ENCODE results near the gene PRPF31.
A peak's percentile ranks its signal among the peaks of the same experiment; 100 is the strongest.
"Not testable (repeated sequence)": the region's sequence is repeated elsewhere in the genome, so short reads cannot be mapped to it uniquely, and the experiment has no call there.

PRPF31 gene, protein sequence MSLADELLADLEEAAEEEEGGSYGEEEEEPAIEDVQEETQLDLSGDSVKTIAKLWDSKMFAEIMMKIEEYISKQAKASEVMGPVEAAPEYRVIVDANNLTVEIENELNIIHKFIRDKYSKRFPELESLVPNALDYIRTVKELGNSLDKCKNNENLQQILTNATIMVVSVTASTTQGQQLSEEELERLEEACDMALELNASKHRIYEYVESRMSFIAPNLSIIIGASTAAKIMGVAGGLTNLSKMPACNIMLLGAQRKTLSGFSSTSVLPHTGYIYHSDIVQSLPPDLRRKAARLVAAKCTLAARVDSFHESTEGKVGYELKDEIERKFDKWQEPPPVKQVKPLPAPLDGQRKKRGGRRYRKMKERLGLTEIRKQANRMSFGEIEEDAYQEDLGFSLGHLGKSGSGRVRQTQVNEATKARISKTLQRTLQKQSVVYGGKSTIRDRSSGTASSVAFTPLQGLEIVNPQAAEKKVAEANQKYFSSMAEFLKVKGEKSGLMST

DNA sequence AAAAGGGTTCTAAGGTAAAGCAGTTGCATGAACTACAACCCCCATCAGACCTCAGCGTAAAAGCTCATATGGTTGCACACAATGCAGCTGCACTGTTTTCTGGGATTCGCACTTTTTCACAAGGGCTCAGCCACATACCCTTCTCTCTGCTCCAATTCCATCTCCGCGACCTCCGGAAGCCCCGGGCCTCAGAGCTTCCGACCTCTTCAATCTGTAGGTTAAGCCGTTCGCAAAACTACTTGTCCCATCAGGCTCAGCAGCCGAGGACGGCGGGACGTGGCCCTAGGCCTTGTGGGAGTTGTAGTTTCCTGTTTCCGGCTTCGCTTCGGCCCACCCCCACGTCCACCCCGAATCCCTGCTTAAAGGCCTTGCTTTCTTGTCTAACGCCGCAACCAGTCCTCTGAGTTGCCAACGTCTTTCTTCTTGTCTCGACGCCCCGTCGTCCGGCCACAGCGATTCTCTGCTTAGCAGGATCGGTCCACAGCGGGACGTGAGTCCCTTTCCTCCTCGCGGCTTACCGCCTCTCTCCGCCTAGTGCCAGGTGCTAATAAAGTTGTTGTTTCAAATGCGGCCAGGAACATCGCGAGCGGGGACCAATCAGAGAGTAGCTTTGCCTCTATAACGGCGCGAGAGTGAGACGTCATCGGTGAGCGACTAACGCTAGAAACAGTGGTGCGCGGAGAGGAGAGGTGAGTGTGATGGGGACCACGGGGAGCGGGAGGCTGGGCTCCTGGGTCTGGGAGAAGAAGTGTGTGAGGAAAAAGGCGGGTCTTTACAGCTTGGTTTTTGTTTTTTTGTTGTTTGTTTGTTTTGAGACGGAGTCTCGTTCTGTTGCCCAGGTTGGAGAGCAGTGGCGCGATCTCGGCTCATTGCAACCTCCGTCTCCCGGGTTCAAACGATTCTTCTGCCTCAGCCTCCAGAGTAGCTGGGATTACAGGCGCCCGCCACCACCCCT, at the start of gene PRPF31, which contains the start of gene TFPT:
Gene PRPF31 (plus strand): TSS at position 646 of the 955 bp plus-strand sequence. CDS start 2,525 bp downstream, outside the sequence.
Gene TFPT (minus strand): TSS at position 549 of the 955 bp plus-strand sequence. CDS start 388 bp downstream, at position 161.
- DNase-seq = peak; percentile 98

DNA sequence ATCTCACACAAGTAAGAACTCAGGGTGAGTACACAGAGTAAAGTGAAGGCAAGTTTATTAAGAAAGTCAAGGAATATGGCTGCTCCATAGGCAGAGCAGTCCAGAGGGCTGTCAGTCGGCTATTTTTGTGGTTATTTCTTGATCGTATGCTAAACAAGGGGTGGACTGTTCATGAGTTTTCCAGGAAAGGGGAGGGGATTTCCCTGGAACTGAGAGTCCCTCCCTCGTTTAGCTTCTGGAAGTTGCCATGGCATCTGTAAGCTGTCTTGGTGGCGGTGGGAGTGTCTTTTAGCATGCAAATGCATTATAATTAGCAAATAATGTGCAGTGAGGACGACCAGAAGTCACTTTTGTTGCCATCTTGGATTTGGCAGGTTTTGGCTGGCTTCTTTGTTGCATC, 46.1 kb upstream of the PRPF31 start:
- DNase-seq = no peak

DNA sequence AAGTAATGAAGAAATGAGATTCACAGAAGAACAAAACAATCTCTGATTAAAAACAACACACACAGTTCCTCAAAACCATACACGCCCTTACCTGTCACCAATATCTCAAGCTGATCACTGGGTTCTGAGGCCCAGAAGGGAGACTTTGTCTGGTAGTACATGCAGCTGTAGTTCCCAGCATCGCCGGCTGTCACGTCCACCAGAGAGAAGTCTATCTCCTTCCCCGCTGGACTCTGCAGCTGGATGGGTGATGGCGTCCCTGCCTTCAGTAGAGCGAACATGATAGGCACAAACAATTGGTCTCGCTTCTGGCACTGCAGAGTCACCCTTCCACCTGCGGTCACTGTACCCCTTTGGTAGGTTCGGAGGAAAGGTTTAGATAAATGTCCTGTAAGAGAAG, 41.7 kb upstream of the PRPF31 start:
- DNase-seq = no peak

DNA sequence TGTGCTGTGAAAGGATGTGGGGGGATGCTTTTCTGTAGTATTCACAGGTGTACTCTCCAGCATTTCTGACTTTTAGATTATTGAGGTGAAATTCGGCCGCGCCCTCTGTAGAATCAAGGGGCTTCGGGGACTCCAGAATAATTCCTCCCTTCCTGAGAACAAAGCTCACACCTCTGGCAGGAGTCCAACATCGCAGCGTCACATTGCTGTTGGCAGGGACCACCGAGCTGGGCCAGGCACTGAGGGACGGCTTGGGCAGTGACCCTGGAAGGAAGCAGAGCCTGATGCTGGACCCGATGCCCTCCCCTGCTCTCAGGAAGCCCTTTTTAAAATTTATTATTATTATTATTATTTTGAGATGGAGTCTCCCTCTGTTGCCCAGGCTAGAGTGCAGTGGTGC, 40.7 kb upstream of the PRPF31 start:
- no peak for DNase-seq

DNA sequence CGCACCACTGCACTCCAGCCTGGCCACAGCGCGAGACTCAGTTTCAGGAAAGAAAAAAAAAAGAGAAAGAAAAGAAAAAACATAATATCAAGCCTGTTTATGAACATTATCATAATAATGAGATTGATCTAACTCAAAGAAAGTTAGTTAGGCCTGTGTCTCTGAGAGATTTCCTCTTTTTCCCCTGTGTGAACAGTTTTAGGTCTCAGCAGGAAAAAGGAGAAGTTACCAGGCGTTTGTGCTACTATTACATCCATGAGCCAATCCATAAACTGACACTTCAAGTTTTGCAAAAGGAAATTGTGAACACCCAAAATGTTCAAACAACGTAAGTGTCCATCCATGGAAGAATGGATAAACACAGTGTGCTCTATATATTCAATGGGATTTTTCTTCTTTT, 38.2 kb upstream of the PRPF31 start:
- no peak for DNase-seq

DNA sequence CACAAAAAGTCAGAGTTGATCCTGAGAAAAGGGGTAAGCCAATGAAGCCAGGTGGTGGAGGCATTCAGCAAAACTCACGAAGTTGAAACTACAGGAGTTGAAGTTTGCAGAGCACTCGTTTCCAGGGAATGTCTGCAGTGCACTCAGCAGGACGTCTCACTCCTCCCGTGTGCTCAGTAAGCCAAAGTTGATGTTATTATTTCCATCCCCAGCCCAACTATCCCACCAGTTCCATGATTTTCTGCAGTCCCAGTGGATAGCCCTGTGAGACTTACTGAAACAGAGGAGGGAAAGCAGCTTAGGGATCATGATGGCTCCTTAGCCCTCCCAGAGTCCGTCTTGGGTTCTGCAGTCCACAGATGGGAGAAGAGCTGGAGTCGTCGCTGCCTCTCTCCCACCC, 34.5 kb upstream of the PRPF31 start, which contains the start of gene TARM1:
Gene TARM1 (minus strand): TSS at position 334 of the 400 bp plus-strand sequence. CDS start 25 bp downstream, at position 309.
- DNase-seq = no peak

DNA sequence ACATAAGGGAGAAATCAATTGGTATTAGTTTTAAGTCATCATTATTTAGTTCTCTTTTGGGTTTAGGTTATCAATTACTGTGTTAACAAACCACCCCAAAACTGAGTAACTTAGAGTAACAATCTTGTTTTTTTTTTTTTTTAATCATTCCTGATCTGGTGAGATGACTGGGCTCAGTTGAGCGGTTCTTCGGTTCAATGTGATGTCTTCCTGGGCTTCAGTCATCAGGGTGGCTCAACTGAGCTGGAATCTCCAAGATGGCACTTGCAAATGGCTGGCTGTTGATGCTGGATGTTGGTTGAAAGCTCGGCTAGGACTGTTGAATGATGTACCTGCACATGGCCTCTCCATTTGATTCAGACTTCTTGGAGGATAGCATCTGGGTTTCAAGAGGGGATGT, 31.1 kb upstream of the PRPF31 start:
- no peak for DNase-seq

DNA sequence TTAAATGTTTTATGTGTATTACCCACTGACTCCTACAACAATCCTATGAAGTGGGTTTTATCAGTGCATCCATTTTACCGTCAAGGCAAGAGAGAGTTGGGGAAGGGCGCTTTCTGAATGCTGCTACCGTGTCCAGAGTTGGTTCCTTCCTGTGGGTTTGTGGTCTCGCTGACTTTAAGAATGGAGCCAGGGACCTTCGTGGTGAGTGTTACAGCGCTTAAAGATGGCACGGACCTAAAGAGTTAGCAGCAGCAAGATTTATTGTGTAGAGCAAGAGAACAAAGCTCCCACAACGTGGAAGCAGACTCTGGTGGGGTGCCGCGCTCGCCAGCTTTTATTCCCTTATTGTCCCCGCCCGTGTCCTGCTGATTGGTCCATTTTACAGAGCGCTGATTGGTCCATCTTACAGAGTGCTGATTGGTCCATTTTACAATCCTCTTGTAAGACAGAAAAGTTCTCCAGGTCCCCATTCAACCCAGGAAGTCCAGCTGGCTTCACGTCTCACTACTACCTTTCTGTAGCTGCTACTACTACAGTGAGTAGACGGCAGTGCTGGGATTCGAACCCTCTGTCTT, 21.0 kb upstream of the PRPF31 start:
- DNase-seq = no peak

DNA sequence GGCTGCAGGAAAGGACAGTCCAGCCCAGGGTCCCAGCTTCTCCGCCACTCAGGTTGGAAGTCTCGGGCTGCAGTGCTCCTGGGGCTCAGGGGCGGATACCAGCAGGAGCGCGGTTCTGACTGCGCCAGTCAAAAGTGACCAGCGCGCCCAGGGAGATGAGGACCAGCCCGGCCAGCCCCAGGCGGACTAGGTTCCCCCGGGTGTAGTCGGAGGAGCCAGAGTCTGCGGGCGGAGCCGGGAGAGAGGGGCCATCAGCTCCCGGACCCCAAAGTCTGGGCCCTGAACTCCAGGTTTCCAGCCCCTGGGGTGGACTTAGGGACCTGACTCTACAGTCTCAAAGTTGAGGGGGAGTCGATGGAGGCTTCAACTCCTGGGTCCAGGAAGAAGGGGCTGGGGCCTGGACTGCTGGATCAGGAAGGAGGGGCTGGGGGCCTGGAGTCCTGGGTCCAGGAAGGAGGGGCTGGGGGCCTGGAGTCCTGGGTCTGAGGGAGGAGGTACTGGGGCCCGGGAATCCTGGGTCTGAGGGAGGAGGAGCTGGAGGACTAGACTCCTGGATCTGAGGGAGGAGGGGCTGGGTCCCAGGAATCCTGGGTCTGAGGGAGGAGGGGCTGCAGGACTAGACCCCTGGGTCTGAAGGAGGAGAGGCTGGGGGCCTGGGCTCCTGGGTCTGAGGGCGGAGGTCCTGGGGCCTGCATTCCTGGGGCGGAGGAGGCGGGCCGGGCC, 20.3 kb upstream of the PRPF31 start:
- no peak for DNase-seq

DNA sequence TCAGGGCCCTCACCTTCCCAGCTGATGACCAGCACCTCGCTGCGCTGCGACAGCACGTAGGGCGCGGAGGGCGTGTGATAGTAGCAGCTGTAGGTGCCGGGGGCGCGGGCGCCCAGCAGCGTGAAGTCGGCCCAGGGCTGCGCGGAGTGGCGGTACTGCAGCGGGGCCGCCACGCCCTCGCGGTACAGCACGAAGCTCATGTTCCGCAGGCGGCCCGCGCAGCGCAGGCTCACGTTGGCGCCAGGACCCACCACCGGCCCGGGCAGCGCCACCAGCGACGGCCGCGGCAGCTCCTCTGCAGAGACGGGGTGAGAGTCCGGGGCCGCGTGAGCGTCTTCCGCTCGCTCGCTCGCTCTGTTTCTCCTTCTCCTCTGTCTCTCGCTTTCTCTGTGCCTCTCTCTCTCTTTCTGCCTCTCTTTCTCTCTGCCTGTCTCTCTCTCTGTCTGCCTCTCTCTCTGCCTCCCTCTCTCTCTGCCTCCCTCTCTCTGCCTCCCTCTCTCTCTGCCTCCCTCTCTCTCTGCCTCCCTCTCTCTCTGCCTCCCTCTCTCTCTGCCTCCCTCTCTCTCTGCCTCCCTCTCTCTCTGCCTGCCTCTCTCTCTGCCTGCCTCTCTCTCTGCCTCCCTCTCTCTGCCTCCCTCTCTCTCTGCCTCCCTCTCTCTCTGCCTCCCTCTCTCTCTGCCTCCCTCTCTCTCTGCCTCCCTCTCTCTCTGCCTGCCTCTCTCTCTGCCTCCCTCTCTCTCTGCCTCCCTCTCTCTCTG, 19.5 kb upstream of the PRPF31 start:
- DNase-seq = peak; percentile 29

DNA sequence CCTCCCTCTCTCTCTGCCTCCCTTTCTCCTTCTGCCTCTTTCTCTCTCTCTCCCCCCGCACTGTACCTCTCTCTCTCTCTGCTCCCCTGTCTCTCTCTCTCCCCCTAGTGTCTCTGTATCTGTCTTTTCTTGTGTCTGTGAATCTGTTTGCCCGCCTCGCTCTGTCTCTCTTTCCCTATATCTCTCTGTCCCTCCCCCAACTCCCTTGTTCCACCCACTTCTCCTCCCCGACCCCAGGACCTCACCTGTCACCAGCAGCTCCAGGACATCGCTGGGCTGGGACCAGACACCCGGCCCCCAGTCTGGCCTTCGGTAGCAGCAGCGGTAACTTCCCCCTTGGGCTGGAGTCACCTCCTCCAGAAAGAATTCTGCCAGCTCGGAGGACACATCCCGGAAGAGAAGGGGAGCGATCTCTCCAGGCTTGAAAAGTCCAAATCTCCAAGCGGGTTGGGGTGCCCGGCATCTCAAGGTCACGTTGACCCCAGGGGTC, 18.9 kb upstream of the PRPF31 start:
- DNase-seq = peak; percentile 59

DNA sequence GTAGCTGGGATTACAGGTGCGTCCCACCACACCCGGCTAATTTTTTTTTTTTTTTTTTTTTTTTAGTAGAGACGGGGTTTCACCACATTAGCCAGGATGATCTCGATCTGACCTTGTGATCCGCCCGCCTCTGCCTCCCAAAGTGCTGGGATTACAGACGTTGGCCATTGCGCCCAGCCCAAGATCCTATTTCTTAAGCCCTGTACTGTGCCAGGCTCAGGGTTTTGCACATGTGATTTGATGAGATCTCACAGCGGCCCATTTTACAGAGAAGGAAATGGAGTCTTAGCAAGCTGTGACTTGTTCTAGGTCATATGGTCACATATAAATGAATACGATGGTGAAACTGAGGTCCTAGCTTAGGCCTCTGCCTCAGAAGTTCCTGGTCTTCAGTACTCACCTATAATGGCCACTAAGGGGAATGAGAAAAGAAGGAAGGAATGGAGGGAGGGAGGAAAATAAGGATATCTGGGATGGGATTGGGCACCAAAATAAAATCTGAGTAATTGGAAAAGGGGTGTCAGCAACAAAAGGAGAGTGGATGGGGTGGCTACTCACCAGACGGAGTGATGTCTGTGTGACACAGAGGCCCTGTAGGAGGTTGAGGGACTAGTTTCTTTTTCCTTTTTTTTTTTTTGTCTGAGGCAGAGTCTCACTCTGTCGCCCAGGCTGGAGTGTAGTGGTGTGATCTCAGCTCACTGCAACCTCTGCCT, 16.2 kb upstream of the PRPF31 start:
- no peak for DNase-seq

DNA sequence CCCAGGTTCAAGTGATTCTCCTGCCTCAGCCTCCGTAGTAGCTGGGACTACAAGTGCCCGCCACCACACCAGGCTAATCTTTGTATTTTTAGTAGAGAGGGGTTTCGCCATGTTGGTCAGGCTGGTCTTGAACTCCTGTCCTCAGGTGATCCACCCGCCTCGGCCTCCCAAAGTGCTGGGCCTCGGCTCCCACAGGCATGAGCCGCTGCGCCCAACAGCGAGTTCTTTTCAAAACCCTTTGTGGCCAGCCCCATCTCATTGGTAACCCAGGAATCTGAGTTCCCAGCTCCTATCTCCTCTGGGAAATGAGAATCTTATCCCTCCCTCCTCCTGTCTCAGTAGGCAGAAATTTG, 15.7 kb upstream of the PRPF31 start:
- DNase-seq = not testable (repeated sequence)

DNA sequence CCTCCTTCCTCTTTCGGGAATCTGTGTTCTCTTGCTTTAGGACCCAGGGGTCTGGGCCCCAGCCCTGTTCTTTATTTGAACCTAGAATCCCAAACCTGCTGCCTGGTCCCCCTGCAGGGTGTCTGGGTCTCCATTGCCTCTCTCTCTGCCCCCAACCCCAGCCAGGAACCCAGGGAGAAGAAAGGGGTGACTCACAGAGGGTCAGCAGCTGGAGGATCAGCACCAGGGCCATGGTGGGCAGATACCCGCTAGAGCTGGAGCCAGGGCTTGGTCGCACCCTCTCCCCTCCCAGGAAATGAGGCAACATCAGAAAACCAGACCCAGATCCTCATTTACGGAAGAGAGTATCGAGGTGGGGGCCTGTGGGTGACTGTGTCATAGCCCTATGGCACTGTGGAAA, 15.0 kb upstream of the PRPF31 start, which contains the start of gene OSCAR:
Gene OSCAR (minus strand): TSS at position 243 of the 400 bp plus-strand sequence. CDS start 11 bp downstream, at position 232.
- no peak for DNase-seq

DNA sequence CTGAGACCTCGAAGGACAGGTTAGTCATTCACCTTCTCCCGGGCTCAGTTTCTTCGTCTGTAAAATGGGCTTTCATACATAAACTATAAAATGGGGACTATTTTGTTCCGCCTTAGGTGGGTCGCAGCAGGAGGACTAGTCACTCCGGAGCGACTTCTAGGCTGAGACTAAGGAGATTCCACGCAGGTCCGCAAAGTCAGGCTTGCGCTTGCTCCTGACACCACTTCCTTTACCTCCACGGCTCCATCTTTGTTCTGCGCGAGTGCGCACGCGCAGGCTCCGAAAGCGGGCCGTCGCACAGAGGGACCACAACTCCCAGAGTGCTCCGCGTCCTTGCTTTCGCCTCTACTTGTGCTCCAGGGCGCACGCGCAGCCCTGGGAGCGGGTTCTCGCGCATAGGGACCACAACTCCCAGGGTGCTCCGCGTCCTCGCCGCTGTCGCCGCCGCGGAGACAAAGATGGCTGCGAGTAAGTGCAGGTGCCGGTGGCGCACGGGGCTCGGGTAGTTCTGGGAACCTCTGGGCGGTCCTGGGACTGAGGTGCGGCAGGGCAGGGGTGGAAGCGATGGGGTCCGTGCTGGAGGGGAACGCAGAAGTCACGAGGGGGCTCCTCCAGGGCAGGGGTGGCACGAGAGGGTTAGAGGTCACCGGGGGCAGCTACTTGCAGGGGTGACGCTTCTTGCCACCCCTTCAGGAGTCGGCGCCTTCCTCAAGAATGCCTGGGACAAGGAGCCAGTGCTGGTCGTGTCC, 13.0 kb upstream of the PRPF31 start, which contains the start of gene NDUFA3:
Gene NDUFA3 (plus strand): TSS at position 435 of the 749 bp plus-strand sequence. CDS start 24 bp downstream, at position 459.
- DNase-seq = peak; percentile 99

DNA sequence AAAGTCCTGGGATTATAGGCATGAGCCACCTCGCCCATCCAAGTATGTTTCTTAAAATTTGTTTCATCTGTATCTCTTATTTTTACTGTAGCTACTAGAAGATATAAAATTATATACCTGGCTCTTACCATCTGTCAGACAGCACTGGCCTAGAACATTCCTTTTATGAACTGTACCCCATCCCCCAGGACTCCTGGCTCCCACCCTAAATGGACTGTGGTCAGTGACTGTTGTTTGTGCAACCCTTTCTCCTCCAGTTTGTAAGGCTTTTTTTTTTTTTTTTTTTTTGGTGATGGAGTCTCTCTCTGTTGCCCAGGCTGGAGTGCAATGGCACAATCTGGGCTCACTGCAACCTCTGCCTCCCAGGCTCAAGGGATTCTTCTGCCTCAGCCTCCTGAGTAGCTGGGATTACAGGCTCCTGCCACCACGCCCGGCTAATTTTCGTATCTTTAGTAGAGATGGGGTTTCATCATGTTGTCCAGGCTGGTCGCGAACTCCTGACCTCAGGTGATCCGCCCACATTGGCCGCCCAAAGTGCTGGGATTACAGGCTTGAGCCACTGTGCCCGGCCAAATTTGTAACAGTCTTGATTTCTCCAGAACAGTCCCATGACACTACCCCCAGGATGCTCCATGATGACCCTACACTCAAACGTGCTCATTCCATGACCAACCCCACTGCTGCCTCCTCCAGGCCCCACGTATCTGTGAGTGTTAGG, 10.4 kb upstream of the PRPF31 start:
- DNase-seq = no peak

DNA sequence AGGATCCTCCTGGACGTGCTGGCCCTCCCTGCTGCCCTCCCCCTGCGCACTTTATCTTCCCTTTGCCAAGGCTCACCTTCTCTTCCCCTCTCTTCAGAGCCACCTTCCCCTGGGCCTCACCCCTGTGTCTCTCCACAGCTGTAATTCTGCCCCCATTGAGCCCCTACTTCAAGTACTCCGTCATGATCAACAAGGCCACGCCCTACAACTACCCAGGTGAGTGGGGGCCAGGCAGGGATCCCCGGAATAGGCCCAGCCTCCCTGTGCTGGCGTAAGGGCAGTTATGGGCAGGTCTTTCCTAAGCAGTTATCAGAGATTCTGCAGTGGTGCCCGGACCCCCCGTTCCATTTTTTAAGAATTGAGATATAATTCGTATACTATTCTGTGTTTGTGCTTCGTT, 9.8 kb upstream of the PRPF31 start:
- DNase-seq = no peak

DNA sequence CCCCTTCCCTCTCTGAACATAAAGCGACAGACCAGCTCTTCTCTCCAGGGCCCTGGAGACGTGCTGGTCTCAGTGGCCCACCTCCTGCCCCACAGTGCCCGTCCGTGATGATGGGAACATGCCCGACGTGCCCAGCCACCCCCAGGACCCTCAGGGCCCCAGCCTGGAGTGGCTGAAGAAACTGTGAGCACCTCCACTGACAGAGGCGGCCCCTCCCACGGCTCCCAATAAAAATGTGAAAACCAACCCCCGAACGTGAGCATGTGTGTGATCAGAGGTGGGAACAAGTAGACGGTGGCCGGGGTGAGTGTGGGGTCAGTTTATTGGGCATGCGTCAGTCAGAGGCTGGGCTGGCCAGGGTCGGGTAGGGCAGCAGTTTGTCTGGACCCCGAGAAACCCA, 8.8 kb upstream of the PRPF31 start:
- no peak for DNase-seq

Data from fibroblast of upper back skin (primary cell).